Measurements from ENCODE around the gene OSBPL1A. TPM values are rescaled to one million over a fixed set of nuclear protein-coding genes. Genes with fewer than 3 reads are reported as not detected.

The OSBPL1A gene
- total RNA-seq, 2 donors from 2014 or later, result 29.7 to 36.9 TPM

- no peak overlapping the region for H3K9ac ChIP-seq (ENCODE audit: extremely low read depth, low read length, poor library complexity, severe bottlenecking)
- Mint-ChIP-seq H3K36me3 (ENCODE audit: low read depth) (peaks cover 7% of the 10 kb centered on the region), H3K4me3 (no peak overlapping the region), H3K27ac (no peak overlapping the region), H3K9me3 (no peaks in the 10 kb centered on the region), H3K4me1 (peaks cover 7% of the 10 kb centered on the region), H3K27me3 (ENCODE audit: insufficient read depth) (no peaks in the 10 kb centered on the region)
- 69 to 85% methylated on average over 1 to 3 of the region's 3 CpGs for WGBS, 2 experiments (ENCODE audit: insufficient coverage in 1 of 2, insufficient read length in 1 of 2)
- no peaks in the 10 kb centered on the region for H3K4me1 ChIP-seq (ENCODE audit: control insufficient read depth, insufficient read depth, low read length)
- H3K4me3 ChIP-seq (ENCODE audit: low read length), result no peak overlapping the region
- no peaks in the 10 kb centered on the region for H3K9me3 ChIP-seq (ENCODE audit: control insufficient read depth, low read length)
- TF ChIP-seq CTCF (conservative IDR thresholded peaks at IDR 0.05), result no peak
- no peak overlapping the region for H3K27ac ChIP-seq (ENCODE audit: low read depth, low read length)
- H3K27me3 ChIP-seq (ENCODE audit: control insufficient read depth, insufficient read depth, low read length, poor library complexity, severe bottlenecking), result no peaks in the 10 kb centered on the region
- no peak for DNase-seq
- no peaks in the 10 kb centered on the region for H3K36me3 ChIP-seq (ENCODE audit: control insufficient read depth, insufficient read depth, low read length)
Measured at GRCh38 chr18:24127735-24128134, 269.9 kb downstream of the OSBPL1A start.

- H3K4me1 ChIP-seq (ENCODE audit: control insufficient read depth, insufficient read depth, low read length), result no peaks in the 10 kb centered on the region
- Mint-ChIP-seq H3K9me3 (no peaks in the 10 kb centered on the region), H3K4me3 (no peak overlapping the region), H3K36me3 (ENCODE audit: low read depth) (peaks cover 8% of the 10 kb centered on the region), H3K27ac (no peak overlapping the region), H3K27me3 (ENCODE audit: insufficient read depth) (no peaks in the 10 kb centered on the region), H3K4me1 (peaks cover 7% of the 10 kb centered on the region)
- 79 to 95% methylated on average over 3 of the region's 3 CpGs for WGBS, 2 experiments (ENCODE audit: insufficient coverage in 1 of 2, insufficient read length in 1 of 2)
- DNase-seq, result no peak
- H3K9me3 ChIP-seq (ENCODE audit: control insufficient read depth, low read length), result no peaks in the 10 kb centered on the region
- H3K27me3 ChIP-seq (ENCODE audit: control insufficient read depth, insufficient read depth, low read length, poor library complexity, severe bottlenecking), result no peaks in the 10 kb centered on the region
- TF ChIP-seq CTCF (conservative IDR thresholded peaks at IDR 0.05), result no peak
- no peaks in the 10 kb centered on the region for H3K36me3 ChIP-seq (ENCODE audit: control insufficient read depth, insufficient read depth, low read length)
- no peak overlapping the region for H3K4me3 ChIP-seq (ENCODE audit: low read length)
- no peak overlapping the region for H3K27ac ChIP-seq (ENCODE audit: low read depth, low read length)
- H3K9ac ChIP-seq (ENCODE audit: extremely low read depth, low read length, poor library complexity, severe bottlenecking), result no peak overlapping the region
Measured at GRCh38 chr18:24126155-24126961, 271.3 kb downstream of the OSBPL1A start.

- no peak for TF ChIP-seq CTCF (conservative IDR thresholded peaks at IDR 0.05)
- no peaks in the 10 kb centered on the region for H3K4me1 ChIP-seq (ENCODE audit: control insufficient read depth, insufficient read depth, low read length)
- H3K4me3 ChIP-seq (ENCODE audit: low read length), result no peak overlapping the region
- no peaks in the 10 kb centered on the region for H3K27me3 ChIP-seq (ENCODE audit: control insufficient read depth, insufficient read depth, low read length, poor library complexity, severe bottlenecking)
- H3K27me3 Mint-ChIP-seq (ENCODE audit: insufficient read depth), result no peaks in the 10 kb centered on the region
- H3K36me3 ChIP-seq (ENCODE audit: control insufficient read depth, insufficient read depth, low read length), result no peaks in the 10 kb centered on the region
- no peak overlapping the region for H3K4me3 Mint-ChIP-seq
- H3K27ac Mint-ChIP-seq, result no peak overlapping the region
- peaks cover 13% of the 10 kb centered on the region for H3K36me3 Mint-ChIP-seq (ENCODE audit: low read depth)
- no peaks in the 10 kb centered on the region for H3K9me3 ChIP-seq (ENCODE audit: control insufficient read depth, low read length)
- DNase-seq, result no peak
- H3K9me3 Mint-ChIP-seq, result no peaks in the 10 kb centered on the region
- 95 to 100% methylated on average over 2 of the region's 2 CpGs for WGBS, 2 experiments (ENCODE audit: insufficient coverage in 1 of 2, insufficient read length in 1 of 2)
- no peak overlapping the region for H3K27ac ChIP-seq (ENCODE audit: low read depth, low read length)
- no peaks in the 10 kb centered on the region for H3K4me1 Mint-ChIP-seq
- H3K9ac ChIP-seq (ENCODE audit: extremely low read depth, low read length, poor library complexity, severe bottlenecking), result no peak overlapping the region
Measured at GRCh38 chr18:24121625-24122024, 276.0 kb downstream of the OSBPL1A start.
